DND-41 (cell line): ENCODE measurements around the gene COTL1.

Source experiments
- ATAC-seq: fragments of 200-7000 bp; cut with Tn5 transposase; 3 replicates; pipeline ENCODE4 v1.9.1; 2021; ENCODE audit warnings: low read depth; ENCODE audit not compliant: insufficient read depth
- DNase-seq: peaks from one replicate; pipeline ENCODE4 v3.0.0-alpha.2; 2020
- H2AFZ ChIP-seq: 2 replicates; pipeline ENCODE4 v1.6.0; 2012; ENCODE audit warnings: low read depth, low read length
- H3K27ac ChIP-seq: 2 replicates; pipeline ENCODE4 v1.5.1; 2012; ENCODE audit warnings: low read length, inconsistent platforms
- H3K27me3 ChIP-seq: fragments of 200-600 bp; sonication (generic); 2 replicates; pipeline ENCODE4 v1.6.0; 2012; ENCODE audit warnings: low read length, mild to moderate bottlenecking, inconsistent platforms; ENCODE audit not compliant: insufficient read depth, poor library complexity
- H3K36me3 ChIP-seq: 2 replicates; pipeline ENCODE4 v1.5.1; 2012; ENCODE audit warnings: low read length, inconsistent platforms; ENCODE audit not compliant: insufficient read depth
- H3K4me1 ChIP-seq: 2 replicates; pipeline ENCODE4 v1.5.1; 2012; ENCODE audit warnings: mild to moderate bottlenecking, low read length; ENCODE audit not compliant: insufficient read depth
- H3K4me2 ChIP-seq: 2 replicates; pipeline ENCODE4 v1.6.0; 2012; ENCODE audit warnings: mild to moderate bottlenecking, moderate library complexity, low read length, inconsistent platforms; ENCODE audit not compliant: insufficient read depth
- H3K4me3 ChIP-seq, 2 experiments: fragments of 200-600 bp in 1 of 2; shearing (Covaris generic) in 1 of 2; 2 replicates each; pipeline ENCODE4 v1.5.1; 2012 to 2016; ENCODE audit warnings: inconsistent platforms in 2 of 2, low read length in 2 of 2, mild to moderate bottlenecking in 2 of 2, low read depth in 1 of 2, moderate library complexity in 1 of 2
- H3K79me2 ChIP-seq: 2 replicates; pipeline ENCODE4 v1.6.0; 2012; ENCODE audit warnings: low read length, inconsistent platforms; ENCODE audit not compliant: insufficient read depth
- H3K9ac ChIP-seq: 2 replicates; pipeline ENCODE4 v1.6.0; 2012; ENCODE audit warnings: low read depth, mild to moderate bottlenecking, inconsistent platforms, low read length, moderate library complexity
- H3K9me3 ChIP-seq: 2 replicates; pipeline ENCODE4 v1.5.1; 2012; ENCODE audit warnings: low read length, moderate library complexity, mild to moderate bottlenecking, inconsistent platforms; ENCODE audit not compliant: insufficient read depth, severe bottlenecking
- H4K20me1 ChIP-seq: 2 replicates; pipeline ENCODE4 v1.6.0; 2012; ENCODE audit warnings: low read length; ENCODE audit not compliant: insufficient read depth
- CTCF ChIP-seq: IDR thresholded peaks from 2 replicates; pipeline ENCODE4 v1.5.1; 2012; ENCODE audit warnings: borderline replicate concordance, low read length, moderate library complexity, mild to moderate bottlenecking; ENCODE audit not compliant: poor library complexity, severe bottlenecking; ENCODE audit errors: extremely low read depth
- EZH2 ChIP-seq: IDR thresholded peaks from 3 replicates; pipeline ENCODE4 v1.6.1; 2012; ENCODE audit warnings: borderline replicate concordance, low read depth, mild to moderate bottlenecking, moderate library complexity, low read length, inconsistent platforms; ENCODE audit not compliant: severe bottlenecking

Gene COTL1

GRCh38 chr16:84643674-84644073 lies 25.8 kb upstream of the COTL1 start:
- H2AFZ ChIP-seq = no peak overlapping the region
- no peaks in the 10 kb centered on the region for H3K9me3 ChIP-seq
- no peak overlapping the region for H3K4me2 ChIP-seq
- H3K9ac ChIP-seq = no peak overlapping the region
- no peaks in the 10 kb centered on the region for H3K36me3 ChIP-seq
- peaks cover 10% of the 10 kb centered on the region for H3K27me3 ChIP-seq
- H4K20me1 ChIP-seq = no peaks in the 10 kb centered on the region
- DNase-seq = no peak
- no peak for TF ChIP-seq EZH2
- TF ChIP-seq CTCF = no peak
- no peak overlapping the region for H3K27ac ChIP-seq
- H3K4me1 ChIP-seq = peaks cover 19% of the 10 kb centered on the region
- no peaks in the 10 kb centered on the region for H3K79me2 ChIP-seq
- H3K4me3 ChIP-seq = no peak overlapping the region
- ATAC-seq = no peak

GRCh38 chr16:84643180-84643583 lies 25.3 kb upstream of the COTL1 start:
- no peak overlapping the region for H3K4me3 ChIP-seq
- H3K27me3 ChIP-seq = peaks cover 10% of the 10 kb centered on the region
- no peak for DNase-seq
- no peak for ATAC-seq
- TF ChIP-seq CTCF (no peak), EZH2 (no peak)
- no peaks in the 10 kb centered on the region for H3K79me2 ChIP-seq
- H3K36me3 ChIP-seq = no peaks in the 10 kb centered on the region
- no peaks in the 10 kb centered on the region for H4K20me1 ChIP-seq
- H3K4me1 ChIP-seq = peaks cover 19% of the 10 kb centered on the region
- H3K27ac ChIP-seq = no peak overlapping the region
- H3K9ac ChIP-seq = no peak overlapping the region
- H2AFZ ChIP-seq = no peak overlapping the region
- no peaks in the 10 kb centered on the region for H3K9me3 ChIP-seq
- no peak overlapping the region for H3K4me2 ChIP-seq

- Histone ChIP-seq H4K20me1 (no peaks in the 10 kb centered on the region), H3K27ac (no peak overlapping the region), H3K4me2 (no peak overlapping the region), H3K9me3 (no peaks in the 10 kb centered on the region), H3K9ac (no peak overlapping the region), H3K36me3 (no peaks in the 10 kb centered on the region), H2AFZ (no peak overlapping the region), H3K4me3 (no peak overlapping the region), H3K4me1 (peaks cover 11% of the 10 kb centered on the region), H3K79me2 (no peaks in the 10 kb centered on the region), H3K27me3 (peaks cover 10% of the 10 kb centered on the region)
- DNase-seq (no peak), ATAC-seq (no peak)
- no peak for TF ChIP-seq CTCF
- no peak for TF ChIP-seq EZH2
Observed at GRCh38 chr16:84641643-84642358, 23.9 kb upstream of the COTL1 start.

GRCh38 chr16:84640145-84640544 lies 22.3 kb upstream of the COTL1 start:
- Histone ChIP-seq H3K4me2 (no peak overlapping the region), H3K27me3 (peaks cover 5% of the 10 kb centered on the region), H3K9ac (no peak overlapping the region), H3K4me1 (peaks cover 11% of the 10 kb centered on the region), H4K20me1 (no peaks in the 10 kb centered on the region), H3K36me3 (no peaks in the 10 kb centered on the region), H3K9me3 (no peaks in the 10 kb centered on the region), H2AFZ (no peak overlapping the region), H3K27ac (no peak overlapping the region), H3K4me3 (no peak overlapping the region), H3K79me2 (no peaks in the 10 kb centered on the region)
- DNase-seq (no peak), ATAC-seq (no peak)
- TF ChIP-seq CTCF (no peak), EZH2 (no peak)
